GM19239 (cell line): ENCODE data around the gene RIPOR1.
"Not testable (repeated sequence)": the region's sequence is repeated elsewhere in the genome, so short reads cannot be mapped to it uniquely, and the experiment has no call there.

Experiments
- DNase-seq: peaks from one replicate; pipeline ENCODE4 v3.0.0; 2011; ENCODE audit warnings: low spot score; ENCODE audit not compliant: insufficient read length
- FAIRE-seq: peaks from 2 replicates; lab custom pipeline; 2011; peaks lifted over from hg19 to GRCh38; lab: Jason Lieb, UNC

RIPOR1 gene

DNA sequence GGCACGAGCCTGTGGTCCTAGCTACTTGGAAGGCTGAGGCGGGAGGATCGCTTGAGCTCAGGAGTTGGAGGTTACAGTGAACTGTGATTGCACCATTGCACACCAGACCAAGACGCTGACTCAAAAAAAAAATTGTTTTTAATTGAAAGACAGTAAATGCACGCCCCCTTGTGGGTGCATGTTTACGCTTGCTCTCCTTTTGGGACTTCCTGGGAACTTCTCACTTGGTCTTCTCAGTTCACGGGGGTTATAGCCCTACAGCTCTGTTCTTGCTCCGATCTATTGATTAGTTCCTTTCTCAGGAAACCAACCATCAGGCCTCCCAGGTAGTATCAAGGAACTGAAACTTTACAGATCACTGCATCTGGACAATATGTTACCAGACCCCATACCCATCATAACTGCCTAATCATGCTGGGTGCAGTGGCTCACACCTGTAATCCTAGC lies 14.2 kb upstream of the RIPOR1 start:
- FAIRE-seq = peak; percentile 99
- peak; percentile 66 for DNase-seq

DNA sequence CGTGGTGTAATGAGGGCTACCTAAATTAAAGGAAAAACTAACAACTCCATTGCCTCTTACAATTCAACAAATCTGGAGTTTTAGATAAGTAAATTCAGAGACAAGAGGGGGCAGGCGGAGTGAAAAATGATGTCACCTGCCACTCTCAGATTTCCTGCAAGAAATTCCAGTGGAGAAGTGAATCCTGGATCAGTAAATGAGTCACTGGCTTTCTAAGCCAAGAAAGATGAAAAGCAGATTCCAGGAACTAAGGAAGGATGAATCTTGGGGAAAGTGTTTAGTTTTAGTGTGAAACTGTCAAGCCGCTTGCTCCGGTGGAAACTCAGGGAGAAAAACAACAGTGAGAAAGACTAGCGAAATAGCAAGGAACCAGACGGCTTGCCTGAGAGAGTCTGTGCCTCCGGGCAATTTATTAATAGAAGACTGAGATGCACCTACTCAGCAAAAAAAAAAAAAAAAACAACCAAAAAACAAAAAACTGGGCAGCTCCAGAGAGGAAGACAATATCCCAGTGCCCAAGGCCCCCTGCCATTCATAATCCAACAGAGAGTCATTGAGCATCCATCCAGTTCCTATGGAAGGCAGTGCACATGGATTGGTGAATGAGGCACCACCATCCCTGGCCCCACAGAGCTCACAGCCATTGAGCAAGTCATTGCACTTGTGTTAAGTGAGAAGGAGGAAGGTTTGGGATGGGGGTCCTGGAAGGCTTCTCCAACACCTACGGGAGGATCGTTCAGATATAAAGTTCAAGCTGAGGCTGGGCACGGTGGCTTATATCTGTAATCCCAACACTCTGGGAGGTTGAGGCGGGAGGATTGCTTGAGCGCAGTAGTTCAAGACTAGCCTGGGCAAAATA lies 12.1 kb upstream of the RIPOR1 start:
- FAIRE-seq = no peak
- DNase-seq = no peak

DNA sequence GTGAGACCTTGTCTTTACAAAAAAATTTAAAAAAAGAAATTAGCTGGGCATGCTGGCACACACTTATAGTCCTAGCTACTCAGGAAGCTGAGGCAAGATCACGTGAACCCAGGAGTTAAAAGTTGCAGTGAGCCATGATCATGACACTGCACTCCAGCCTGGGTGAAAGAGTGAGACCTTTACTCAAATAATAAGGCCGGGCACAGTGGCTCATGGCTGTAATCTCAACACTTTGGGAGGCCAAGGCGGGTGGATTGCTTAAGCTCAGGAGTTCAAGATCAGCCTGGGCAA lies 11.5 kb upstream of the RIPOR1 start:
- FAIRE-seq (no peak), DNase-seq (no peak)

DNA sequence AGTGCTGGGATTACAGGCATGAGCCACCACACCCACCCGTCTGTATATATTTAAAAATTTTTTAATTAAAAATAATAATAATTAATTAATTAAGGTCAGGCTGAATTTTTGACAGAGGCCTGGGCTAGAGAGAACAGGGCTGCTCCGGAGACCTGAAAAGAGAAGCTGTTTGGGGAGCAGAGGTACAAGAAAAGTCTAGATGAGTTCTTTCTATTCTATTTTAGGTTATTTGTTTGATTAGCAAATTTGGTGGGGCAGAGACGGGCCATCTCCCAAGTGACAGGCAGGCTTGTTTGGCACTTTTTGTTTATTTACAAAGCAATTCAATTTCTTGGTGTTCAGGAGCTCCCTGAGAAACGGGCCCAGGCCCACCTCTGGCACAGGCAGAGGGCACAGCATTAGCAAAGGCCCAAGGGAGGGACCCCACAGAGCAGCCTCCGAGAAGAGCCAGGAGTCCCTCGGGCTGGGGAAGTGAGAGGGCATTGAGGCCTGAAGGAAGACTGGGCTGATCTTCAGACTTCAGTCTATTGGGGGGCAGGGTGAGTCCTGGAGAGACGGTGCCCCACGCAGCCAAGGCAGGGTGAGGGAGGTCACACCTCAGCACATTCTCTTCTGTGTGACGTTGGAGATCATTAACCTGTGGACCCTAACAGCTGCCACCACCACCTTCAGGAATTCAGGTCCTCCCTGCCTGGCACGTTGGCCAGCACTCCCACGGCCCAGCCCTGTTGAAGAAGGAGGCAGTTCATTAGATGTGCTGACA lies 10.8 kb upstream of the RIPOR1 start:
- DNase-seq (no peak), FAIRE-seq (peak; percentile 80)

DNA sequence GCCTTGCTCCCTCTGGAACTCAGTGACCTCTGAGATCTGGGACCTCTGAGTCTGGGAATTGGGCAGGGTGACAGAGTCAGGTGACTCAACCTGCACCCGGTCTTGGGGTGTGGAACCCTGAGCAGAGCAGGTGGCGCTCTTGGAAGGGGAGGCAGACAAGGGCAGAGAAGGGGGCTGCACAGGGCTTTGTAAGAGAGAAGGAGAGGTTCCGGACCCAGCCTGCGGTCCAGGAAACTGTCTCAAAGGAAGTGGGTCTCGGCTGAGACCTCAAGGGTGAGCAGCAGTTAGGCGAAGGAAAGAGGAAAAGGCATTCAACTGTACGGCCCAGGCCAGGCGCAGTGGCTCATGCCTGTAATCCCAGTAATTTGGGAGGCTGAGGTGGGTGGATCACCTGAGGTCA lies 10.0 kb upstream of the RIPOR1 start:
- FAIRE-seq = no peak
- no peak for DNase-seq

DNA sequence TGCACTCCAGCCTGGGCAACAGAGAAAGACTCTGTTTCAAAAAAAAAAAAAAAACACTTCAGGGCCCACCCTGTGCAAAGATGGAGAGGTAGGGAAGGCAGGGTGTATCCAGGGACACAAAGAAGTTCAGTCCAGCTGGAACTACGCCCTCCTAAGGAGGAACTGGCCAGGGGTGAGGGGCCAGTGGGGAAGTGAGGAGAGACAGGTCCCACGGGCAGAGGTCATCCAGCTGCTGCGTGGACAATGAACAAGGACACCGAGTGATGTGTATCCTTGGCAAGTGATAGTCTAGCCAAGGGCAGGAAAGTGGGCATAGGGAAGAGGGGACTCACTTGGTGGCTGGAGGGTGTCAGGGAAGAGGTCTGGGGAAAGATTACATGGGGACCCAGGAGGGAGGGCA lies 9.4 kb upstream of the RIPOR1 start:
- no peak for FAIRE-seq

DNA sequence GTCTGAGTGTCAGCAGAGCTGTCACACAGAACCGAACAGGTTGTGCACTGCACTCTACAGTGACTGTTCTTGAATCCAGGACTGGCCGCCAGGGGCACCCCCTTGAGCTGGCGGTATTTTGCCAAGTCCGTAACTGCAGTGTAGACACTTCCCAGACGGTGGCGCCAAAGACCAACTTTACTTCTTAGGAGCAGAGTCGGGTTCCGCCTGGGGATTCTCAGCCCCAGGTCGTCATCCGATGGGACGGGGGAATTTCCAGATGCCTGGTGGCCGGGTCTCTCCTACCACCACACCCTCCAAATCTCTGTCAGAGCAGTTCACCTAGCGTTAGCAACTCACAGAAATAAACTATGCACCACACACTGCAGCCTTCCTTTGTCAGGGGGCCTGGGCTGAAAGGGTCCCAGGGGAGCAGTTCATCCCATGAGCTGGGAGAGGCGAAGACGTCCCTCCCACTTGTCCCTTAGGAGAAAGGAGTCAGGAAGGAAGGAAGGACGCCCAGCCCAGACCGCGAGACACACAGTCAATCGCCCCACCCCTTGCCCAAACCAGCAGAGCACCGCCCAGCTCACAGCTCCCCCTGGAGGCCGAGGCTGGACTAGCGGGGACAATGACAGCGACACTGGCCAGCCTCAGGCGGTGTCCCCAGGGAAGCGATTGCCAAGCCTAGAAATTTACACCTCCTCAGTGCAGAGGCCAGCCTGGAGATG lies 7.4 kb upstream of the RIPOR1 start:
- FAIRE-seq = peak; percentile 89
- DNase-seq = peak; percentile 88

More for the DNA sequence above, 9.4 kb upstream of the RIPOR1 start:
- DNase-seq = no peak

DNA sequence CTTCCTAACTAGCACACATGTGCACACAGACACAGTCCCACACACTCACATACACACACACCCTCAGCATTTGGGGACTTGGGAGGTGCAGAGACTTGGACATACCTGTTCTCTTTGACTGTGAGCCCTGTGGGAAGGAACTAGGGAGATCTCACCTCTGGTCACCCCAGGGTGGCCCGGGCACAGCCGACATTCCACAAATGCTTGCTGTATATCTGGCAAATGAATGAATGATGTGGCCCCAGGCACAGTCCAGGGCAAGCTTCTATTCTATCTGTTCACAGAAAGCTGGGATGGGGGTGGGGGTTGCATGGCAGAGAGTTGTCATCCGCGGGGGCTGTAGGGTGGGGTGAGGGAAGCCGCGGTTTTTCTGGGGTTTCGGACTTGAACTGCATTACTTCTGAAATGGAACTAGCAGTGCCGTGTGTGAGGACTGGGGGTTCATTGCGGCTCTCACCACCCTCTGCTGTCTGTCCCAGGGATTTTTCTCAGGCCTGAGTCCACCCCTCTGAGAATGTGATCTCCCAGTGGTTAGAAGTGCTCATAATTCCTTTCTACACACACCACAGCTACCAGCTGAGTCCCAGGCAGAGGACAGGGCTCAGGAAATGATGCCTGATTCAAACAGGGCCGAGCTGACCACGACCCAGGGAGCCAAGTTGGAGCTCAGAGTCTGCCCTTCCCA lies 3.3 kb upstream of the RIPOR1 start:
- FAIRE-seq = no peak
- no peak for DNase-seq

DNA sequence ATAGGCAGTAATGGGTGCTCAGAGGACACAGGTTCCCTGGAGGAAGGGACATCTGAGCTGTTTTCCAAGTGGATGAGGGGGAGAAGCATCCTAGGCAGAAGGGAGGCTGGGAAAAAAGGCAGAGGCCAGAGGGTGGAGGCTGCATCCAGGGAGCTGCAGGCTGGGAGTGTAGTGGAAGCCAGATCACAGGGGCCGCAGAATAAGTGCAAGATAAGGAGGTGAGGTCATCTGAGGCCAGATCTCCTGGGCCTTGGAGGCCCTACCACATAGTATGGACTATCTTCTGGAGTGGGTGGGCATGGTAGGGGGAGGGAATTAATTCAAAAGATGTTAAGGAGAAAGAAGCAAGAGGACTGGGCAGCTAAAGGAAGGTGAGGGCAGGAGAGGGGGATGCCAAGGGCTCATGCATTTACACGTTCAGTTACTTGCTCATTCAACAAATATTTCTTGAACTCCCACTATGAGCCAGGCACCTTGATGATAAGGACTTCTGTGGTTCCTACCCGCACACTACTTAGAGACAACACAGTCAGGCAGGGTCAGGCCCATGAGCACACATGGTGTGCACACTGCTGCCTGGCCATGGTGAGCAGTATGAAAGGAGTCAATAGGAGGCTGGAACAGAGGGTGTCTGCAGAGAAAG lies 2.4 kb upstream of the RIPOR1 start:
- FAIRE-seq (no peak), DNase-seq (no peak)

DNA sequence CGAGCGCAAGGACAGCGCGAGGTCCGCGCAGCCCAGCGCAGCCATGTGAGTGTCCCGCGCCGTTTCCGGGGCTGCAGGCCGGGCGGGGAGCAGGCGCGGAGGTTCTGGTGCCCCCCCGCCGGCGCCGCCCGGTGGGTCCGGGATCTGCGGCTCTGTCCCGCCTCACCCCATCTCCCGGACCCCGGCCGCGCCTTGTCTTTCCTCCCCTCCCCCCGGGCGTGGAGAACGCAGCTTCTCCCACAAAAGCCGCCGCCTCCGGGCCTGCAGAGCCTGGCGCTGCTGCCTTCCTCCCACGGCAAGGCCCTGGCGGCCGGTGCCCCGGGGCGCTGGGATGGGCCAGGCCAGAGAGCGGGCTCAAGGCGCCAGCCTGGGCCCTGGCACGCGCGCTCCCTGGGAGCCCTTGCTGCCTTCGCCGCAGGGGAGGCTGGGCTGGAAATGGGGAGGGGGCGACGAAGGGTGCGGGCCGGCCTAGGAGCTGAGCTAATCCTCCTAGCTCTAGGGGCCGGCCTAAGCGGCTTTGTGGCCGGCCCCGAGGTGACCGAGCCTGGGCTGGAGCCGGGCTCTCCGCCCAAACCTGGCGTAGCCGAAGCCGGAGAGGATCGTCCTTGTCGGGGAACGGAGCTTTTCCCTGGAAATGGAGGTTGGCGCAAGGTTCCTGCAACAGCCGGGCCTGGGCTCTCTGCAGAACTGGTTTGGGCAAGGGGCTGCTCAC lies 397 bp downstream of the RIPOR1 start:
- no peak for FAIRE-seq
- DNase-seq = peak; percentile 55

DNA sequence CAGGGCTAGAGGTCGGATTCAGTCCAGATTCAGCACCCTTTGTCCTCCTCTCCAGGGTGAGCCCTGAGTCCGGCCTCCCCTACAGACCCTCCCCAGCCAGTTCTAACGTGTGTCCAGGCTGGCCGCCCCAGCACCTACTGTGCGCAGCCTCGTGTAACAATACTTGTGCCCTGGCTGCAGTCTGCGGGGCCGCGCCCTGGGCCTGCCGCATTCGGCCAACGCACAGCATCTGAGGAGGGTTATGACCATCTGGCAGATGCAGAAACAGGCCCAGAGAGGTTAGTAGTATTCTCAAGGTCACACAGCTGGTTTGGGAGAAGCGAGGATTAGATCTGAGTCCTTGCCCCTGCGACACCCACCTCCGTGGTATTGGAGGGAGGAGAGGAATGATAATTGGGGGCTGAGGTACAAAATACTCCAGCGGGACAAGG lies 968 bp downstream of the RIPOR1 start:
- DNase-seq = no peak
- FAIRE-seq = no peak

DNA sequence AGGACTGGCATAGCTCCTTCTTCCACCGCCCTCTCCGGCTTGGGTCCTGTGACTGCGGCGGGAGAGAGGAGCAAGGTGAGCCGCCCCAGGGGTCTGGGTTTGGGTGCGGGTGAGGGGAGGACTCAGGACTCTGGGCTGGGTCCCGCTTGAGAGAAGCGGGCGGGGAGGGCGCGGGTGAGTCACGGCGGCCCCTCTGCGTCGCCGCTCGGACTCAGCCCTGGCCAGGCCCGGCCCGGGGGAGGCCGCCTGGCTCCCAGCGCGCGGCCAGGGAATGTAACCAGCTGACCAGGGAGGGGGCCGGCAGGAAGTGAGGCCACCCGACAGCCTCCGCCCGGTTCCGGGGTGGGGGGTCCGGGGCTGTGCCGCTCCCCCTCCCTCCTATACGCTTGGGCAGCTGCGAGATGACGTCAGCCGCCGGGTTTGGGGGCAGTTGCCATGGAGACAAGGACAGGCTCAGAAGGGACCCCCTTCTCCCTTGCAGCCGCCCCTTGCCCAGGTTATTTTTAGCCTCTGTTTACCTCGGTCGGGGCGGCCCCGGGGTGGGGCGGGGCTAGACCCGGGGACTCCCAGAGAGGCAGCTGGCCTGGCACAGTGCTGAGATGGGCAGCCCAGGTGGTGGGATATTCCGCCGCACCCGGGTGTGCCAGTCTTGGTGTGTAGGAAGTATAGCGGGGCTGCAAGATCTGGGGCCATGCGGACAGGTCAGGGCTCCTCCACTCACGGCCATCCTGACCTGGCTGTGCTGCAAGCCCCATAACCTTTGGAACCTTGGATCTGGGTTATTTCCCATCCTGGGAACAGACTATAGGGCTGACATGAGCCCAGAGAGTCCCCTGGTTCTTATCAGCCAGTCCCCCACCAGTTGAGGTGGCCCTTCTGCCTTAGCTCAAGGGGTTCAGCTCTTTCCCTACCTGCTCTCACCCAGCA lies 1.6 kb downstream of the RIPOR1 start:
- FAIRE-seq = no peak

DNA sequence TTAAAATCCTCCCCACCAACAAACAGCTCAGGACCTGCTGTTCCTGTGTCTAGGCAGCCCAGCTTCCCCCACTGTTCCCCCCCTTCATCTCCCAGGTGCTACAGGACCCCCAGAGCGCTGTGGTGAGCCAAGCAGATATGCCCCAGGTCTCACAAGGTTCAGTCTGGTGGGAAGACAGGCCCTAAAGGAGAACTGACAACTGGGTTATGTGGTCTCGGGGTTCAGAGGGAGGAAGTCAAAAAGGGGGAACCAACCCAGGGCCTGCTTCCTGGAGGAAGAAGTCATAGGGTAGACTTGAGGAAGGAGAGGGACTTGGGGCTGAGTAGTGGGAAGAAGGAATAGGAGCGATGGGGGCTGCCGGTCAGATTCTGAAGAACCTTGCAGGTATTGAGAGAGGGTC lies 2.6 kb downstream of the RIPOR1 start:
- DNase-seq (no peak), FAIRE-seq (no peak)

More for the DNA sequence above, 1.6 kb downstream of the RIPOR1 start:
- DNase-seq = no peak

DNA sequence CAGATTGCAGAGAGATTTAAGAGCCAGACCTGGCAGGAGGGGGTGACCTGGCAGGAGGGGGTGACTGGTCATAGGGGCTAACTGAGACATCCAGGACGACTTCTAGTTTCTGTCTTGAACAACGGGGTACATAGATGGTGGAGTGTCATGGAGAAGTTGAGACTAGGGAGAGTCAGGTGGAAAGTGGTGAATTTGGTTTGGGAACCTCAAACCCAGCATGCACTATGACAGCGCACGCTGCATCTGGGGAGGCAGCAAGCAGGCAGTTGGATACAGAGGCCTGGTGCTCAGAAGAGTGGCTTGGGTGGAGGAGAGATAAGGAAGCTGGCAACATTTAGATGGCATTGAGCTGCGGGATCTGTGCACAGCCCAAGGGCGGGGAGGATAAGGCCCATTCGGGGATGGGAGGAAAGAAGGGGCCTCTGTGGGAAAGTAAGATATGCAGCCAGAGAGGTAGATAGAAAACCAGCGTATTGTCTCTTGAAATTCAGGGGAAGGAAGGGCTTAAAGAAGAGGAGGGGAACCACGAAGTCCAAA lies 4.5 kb downstream of the RIPOR1 start:
- DNase-seq (no peak), FAIRE-seq (no peak)

DNA sequence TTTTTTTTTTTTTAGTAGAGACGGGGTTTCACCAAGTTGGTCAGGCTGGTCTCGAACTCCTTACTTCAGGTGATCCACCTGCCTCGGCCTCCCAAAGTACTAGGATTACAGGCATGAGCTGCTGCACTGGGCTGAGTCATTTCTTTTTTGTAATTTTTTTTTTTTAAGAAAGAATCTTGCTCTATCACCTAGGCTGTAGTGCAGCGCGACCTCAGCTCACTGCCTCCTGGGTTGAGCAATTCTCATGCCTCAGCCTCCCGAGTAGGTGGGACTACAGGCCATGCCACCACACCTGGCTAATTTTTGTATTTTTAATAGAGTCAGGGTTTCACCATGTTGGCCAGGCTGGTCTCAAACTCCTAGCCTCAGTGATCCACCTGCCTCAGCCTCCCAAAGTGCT lies 5.4 kb downstream of the RIPOR1 start:
- FAIRE-seq, DNase-seq: not testable (repeated sequence)

DNA sequence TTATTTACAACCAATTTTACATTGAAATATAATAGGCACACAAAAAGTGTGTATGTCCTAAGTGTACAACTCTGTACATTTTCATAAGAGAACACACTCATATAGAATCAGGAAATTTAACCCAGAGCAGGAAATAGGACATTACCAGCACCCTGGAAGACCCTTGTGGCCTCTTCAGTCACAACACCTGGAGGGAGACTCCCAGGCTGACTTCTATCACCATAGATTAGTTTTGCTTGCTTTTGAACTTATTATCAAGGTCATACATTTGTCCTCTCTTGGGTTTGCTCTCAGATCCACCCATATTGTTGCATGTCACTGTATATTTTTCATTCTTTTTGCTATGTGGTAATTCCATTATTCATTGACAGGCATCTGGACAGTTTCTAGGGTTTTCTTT lies 5.8 kb downstream of the RIPOR1 start:
- no peak for FAIRE-seq
- no peak for DNase-seq

DNA sequence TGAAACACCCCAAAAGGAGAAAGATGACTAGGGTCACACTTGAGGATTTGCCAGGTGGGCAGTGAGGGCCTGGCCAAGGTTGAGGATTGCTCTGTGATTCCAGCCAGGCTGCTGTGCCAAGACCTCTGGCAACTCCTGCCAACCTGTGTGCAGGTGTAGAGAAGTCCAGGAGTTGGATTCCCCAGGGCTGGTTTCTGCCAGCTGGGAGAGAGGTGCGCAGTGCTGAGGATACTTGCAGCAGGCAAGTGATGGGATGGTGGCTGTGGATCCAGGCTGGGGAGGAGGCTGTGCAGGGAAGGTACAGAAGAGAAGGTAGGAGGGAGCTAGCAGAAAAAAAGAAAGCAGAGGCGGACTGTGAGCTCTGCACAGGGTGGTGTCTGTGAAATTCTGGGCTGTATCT lies 6.6 kb downstream of the RIPOR1 start:
- DNase-seq (no peak), FAIRE-seq (no peak)

DNA sequence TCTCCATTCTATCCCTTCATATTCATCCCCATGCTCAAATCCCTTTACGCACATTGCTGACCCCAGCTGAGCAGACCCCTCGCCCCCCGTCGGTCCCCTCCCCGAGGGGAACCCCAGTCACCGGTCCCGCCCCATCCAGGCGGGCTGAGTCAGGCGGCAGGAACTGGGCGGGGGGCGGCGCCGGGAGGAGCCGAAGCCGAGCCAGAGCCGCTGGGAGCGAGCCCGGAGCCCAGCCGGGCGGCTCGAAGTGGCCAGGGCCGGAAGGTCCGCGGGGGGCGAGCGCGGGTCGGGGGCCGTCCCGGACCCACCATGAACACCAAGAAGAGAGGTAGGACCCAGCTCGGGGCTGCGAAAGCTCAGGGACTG lies 8.6 kb downstream of the RIPOR1 start:
- DNase-seq = no peak
- peak; percentile 74 for FAIRE-seq
